Measurements from ENCODE around the gene PDZD2.

DNA sequence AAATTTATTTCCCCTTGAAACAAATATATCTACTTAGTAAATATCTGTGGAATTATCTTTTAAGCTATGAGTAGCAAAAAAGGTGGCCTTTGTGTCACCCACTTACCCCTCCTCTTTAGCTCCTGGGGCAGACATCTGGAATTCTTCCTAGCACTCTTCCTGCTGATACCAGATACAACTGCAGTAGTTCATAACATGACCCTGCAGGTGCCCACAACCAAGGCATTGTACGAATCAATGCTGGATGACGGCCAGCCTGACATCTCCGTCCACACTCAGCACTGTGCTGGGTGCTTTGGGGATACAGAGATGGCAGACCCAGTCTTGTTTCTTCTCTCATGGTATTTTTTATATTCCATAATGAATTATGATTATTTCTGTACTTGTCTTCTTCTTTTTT, 382.8 kb downstream of the PDZD2 start:
- TF ChIP-seq, protein P1, sequence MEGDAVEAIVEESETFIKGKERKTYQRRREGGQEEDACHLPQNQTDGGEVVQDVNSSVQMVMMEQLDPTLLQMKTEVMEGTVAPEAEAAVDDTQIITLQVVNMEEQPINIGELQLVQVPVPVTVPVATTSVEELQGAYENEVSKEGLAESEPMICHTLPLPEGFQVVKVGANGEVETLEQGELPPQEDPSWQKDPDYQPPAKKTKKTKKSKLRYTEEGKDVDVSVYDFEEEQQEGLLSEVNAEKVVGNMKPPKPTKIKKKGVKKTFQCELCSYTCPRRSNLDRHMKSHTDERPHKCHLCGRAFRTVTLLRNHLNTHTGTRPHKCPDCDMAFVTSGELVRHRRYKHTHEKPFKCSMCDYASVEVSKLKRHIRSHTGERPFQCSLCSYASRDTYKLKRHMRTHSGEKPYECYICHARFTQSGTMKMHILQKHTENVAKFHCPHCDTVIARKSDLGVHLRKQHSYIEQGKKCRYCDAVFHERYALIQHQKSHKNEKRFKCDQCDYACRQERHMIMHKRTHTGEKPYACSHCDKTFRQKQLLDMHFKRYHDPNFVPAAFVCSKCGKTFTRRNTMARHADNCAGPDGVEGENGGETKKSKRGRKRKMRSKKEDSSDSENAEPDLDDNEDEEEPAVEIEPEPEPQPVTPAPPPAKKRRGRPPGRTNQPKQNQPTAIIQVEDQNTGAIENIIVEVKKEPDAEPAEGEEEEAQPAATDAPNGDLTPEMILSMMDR (IDR thresholded peaks at IDR 0.05), result no peak
- no peak for TF ChIP-seq POLR2AphosphoS5 (IDR thresholded peaks at IDR 0.05; ENCODE audit: insufficient read depth in 1 of 2, low read depth in 1 of 2)
- TF ChIP-seq POLR2A (IDR thresholded peaks at IDR 0.05), result no peak

Data from vagina (tissue), 2 donors.